CD14-positive monocyte (primary cell): ENCODE data around the gene BRS3. TPM values are rescaled to one million over a fixed set of nuclear protein-coding genes. Genes with fewer than 3 reads are reported as not detected.
A peak's percentile ranks its signal among the peaks of the same experiment; 100 is the strongest.

Experiments
- DNase-seq, 3 donors: peaks; one replicate each; pipeline ENCODE4 v3.0.0-alpha.2; 2011 to 2022
- H2AFZ ChIP-seq: 2 replicates; pipeline ENCODE4 v1.6.0; 2012; ENCODE audit warnings: mild to moderate bottlenecking, low read depth, low read length, inconsistent platforms; ENCODE audit not compliant: insufficient read depth, poor library complexity, severe bottlenecking
- H3K27ac ChIP-seq, 2 donors: 1 replicate in 1 of 2; 2 replicates in 1 of 2; pipeline ENCODE4 v1.5.1; 2012 to 2013; ENCODE audit warnings: low read length in 2 of 2, control low read depth in 1 of 2, inconsistent platforms in 1 of 2, low read depth in 1 of 2, mild to moderate bottlenecking in 1 of 2
- H3K27me3 ChIP-seq, 2 donors: one replicate each; pipeline versions ENCODE4 v1.6.0 to v1.6.1; 2011 to 2013; ENCODE audit warnings: low read length in 2 of 2; ENCODE audit not compliant: control insufficient read depth in 2 of 2, insufficient read depth in 2 of 2
- H3K36me3 ChIP-seq, 2 donors: replicated peaks in 1 of 2; 1 replicate in 1 of 2; 2 replicates in 1 of 2; pipeline versions ENCODE4 v1.5.1 to v1.6.1; 2012 to 2013; ENCODE audit warnings: low read length in 2 of 2, control low read depth in 1 of 2, inconsistent platforms in 1 of 2, mild to moderate bottlenecking in 1 of 2; ENCODE audit not compliant: insufficient read depth in 2 of 2, control insufficient read depth in 1 of 2
- H3K4me1 ChIP-seq, 2 donors: 1 replicate in 1 of 2; 2 replicates in 1 of 2; pipeline versions ENCODE4 v1.5.1 to v1.6.1; 2012 to 2013; ENCODE audit warnings: low read length in 2 of 2, control low read depth in 1 of 2, inconsistent platforms in 1 of 2, mild to moderate bottlenecking in 1 of 2, moderate library complexity in 1 of 2; ENCODE audit not compliant: insufficient read depth in 2 of 2, control insufficient read depth in 1 of 2
- H3K4me2 ChIP-seq: replicated peaks from 2 replicates; pipeline ENCODE3; 2012; ENCODE audit warnings: low read length, moderate library complexity, mild to moderate bottlenecking; ENCODE audit not compliant: poor library complexity, severe bottlenecking; ENCODE audit errors: extremely low read depth
- H3K4me3 ChIP-seq, 3 experiments: fragments of 200-600 bp in 1 of 3; sonication (generic) in 1 of 3; replicated peaks in 1 of 3; 1 replicate in 2 of 3; 2 replicates in 1 of 3; pipeline ENCODE4 v1.5.1; 2011 to 2013; ENCODE audit warnings: low read length in 3 of 3, mild to moderate bottlenecking in 3 of 3, control low read depth in 2 of 3, low read depth in 2 of 3, inconsistent platforms in 1 of 3, moderate library complexity in 1 of 3
- H3K79me2 ChIP-seq: 2 replicates; pipeline ENCODE4 v1.6.0; 2012; ENCODE audit warnings: mild to moderate bottlenecking, control low read depth, inconsistent platforms, low read length, moderate library complexity; ENCODE audit not compliant: insufficient read depth
- H3K9ac ChIP-seq: 2 replicates; pipeline ENCODE4 v1.6.0; 2017; ENCODE audit warnings: low read length, mild to moderate bottlenecking; ENCODE audit not compliant: insufficient read depth, poor library complexity, severe bottlenecking
- H3K9me3 ChIP-seq, 2 donors: replicated peaks in 1 of 2; 1 replicate in 1 of 2; 2 replicates in 1 of 2; pipeline versions ENCODE4 v1.5.1 to v1.6.1; 2012 to 2013; ENCODE audit warnings: low read length in 2 of 2, control low read depth in 1 of 2; ENCODE audit not compliant: control insufficient read depth in 1 of 2, insufficient read depth in 1 of 2
- H4K20me1 ChIP-seq: 2 replicates; pipeline ENCODE4 v1.6.0; 2012; ENCODE audit warnings: mild to moderate bottlenecking, low read length, control low read depth, moderate library complexity; ENCODE audit not compliant: insufficient read depth
- H3K27ac Mint-ChIP-seq, 7 donors: one replicate each; pipeline ENCODE4 v1.8.0; 2020; ENCODE audit warnings: mild to moderate bottlenecking in 7 of 7, mixed read lengths in 7 of 7, moderate library complexity in 6 of 7, inconsistent platforms in 2 of 7
- H3K27me3 Mint-ChIP-seq, 3 donors: one replicate each; pipeline ENCODE4 v1.8.0; 2021 to 2022; ENCODE audit warnings: low read depth in 3 of 3, mild to moderate bottlenecking in 3 of 3, mixed read lengths in 3 of 3, moderate library complexity in 3 of 3, inconsistent platforms in 1 of 3
- H3K36me3 Mint-ChIP-seq, 2 donors: one replicate each; pipeline ENCODE4 v1.8.0; 2020; ENCODE audit warnings: mixed read lengths in 2 of 2, inconsistent platforms in 1 of 2, mild to moderate bottlenecking in 1 of 2
- H3K4me1 Mint-ChIP-seq: one replicate; pipeline ENCODE4 v1.8.0; 2020; ENCODE audit warnings: mild to moderate bottlenecking, mixed read lengths
- H3K4me3 Mint-ChIP-seq, 2 donors: one replicate each; pipeline ENCODE4 v1.8.0; 2020; ENCODE audit warnings: mild to moderate bottlenecking in 2 of 2, mixed read lengths in 2 of 2, moderate library complexity in 1 of 2
- H3K9me3 Mint-ChIP-seq, 7 donors: one replicate each; pipeline ENCODE4 v1.8.0; 2020 to 2022; ENCODE audit warnings: mixed read lengths in 7 of 7, mild to moderate bottlenecking in 6 of 7, moderate library complexity in 6 of 7, inconsistent platforms in 2 of 7
- WGBS: methylation state at CpG from one replicate; pipeline ENCODE4 v1.1.5; 2013; ENCODE audit warnings: missing lambda C conversion rate; ENCODE audit not compliant: insufficient coverage; 5-methylcytosine and 5-hydroxymethylcytosine counted together
- intact Hi-C, 2 donors: fragments of 100-400 bp; cut with micrococcal nuclease; formaldehyde crosslinking; loops; one replicate each; pipeline versions ENCODE4 v1.15.0 to v1.15.1; 2023
- polyA plus RNA-seq, 3 donors: library from polyadenylated mRNA; depleted of rRNA in 1 of 3; unstranded in 2 of 3; stranded (reverse) in 1 of 3; fragments of 300-500 nt in 2 of 3; fragments of >200 nt in 1 of 3; fragmentation: Illumina TruSeq in 2 of 3; gene quantifications; 1 replicate in 2 of 3; 2 replicates in 1 of 3; pipeline ENCODE4 v1.2.3, GENCODE V29; 2012 to 2021
- TF ChIP-seq, protein P1 (sequence below): fragments of 200-600 bp; IDR thresholded peaks from one replicate; pipeline ENCODE4 v1.8.0; 2022; ENCODE audit warnings: antibody characterized with exemption, mild to moderate bottlenecking

The BRS3 gene
- polyA plus RNA-seq, 3 donors: not detected

DNA sequence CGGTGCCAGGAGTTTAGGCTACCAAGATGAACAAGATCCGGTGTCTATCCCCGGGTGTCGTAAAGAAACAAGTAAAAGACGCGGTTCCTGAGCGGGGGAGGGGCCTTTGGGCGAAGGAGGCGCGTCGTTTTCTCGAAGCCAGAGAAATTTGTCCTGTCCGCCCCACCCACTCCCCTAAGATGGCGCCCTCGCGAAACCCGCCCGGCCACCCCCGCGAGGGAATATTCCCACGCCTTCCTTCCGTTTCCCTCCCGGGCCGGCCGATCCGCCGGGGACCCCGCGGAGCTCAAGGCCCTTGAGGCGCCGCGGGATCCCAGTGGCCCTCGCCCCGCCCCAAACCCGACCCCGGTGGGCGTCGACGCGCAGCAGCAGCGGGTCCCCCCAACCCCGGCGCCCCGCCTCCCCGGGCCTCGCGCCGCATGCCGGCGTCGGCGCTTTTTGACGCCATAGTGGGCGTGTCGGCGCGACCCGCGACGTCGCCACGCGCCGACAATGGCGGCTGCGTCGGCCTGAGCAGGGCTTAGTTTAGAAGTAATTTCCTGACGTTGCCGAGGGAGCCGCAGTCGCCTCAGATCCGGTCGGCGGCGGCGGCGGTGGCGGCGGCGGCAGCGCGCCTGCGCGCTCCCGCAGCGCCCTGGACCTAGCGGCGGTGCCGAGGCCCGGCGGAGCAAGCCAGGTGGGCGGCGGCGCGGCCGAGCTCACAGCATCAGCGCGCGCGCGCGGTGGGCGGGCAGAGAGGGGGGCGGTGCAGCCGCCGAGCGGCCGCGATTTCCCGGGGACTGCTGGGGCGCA lies 9.2 kb downstream of the BRS3 start:
- peak overlapping the region; percentile 85 to 91 for H3K4me3 Mint-ChIP-seq

DNA sequence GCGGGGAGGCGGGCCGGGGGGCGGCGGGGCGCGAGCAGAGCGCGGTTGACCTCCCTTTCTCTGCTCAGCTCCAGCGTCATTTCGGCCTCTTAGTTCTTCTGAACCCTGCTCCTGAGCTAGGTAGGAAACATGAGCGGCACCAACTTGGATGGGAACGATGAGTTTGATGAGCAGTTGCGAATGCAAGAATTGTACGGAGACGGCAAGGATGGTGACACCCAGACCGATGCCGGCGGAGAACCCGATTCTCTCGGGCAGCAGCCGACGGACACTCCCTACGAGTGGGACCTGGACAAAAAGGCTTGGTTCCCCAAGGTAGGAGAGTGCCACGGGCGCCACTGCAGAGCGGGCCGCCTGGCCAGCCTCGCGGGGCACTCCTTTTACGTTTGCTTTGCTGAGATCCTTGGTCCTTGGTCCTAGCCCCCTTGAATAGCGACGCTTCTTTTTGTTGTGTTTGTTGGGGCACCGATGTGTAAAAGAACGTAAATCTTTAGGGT lies 9.9 kb downstream of the BRS3 start, which contains the start of gene HTATSF1:
Gene HTATSF1, plus strand, starts transcription at position 37 of the 497 bp plus-strand sequence. Its CDS starts 93 bp downstream, at position 130.
- Histone ChIP-seq H3K4me1 (peaks cover 17 to 27% of the 10 kb centered on the region in 2 donors), H2AFZ (peak within 1 kb of the TSS; percentile 80), H3K79me2 (peaks cover 15% of the 10 kb centered on the region), H3K9ac (peak within 1 kb of the TSS; percentile 72), H4K20me1 (no peaks in the 10 kb centered on the region), H3K4me3 (peak within 1 kb of the TSS; percentile 72 to 98 (median 80)), H3K36me3 (peaks cover 20 to 29% of the 10 kb centered on the region in 2 donors), H3K4me2 (peak within 1 kb of the TSS; percentile 76), H3K9me3 (no peaks in the 10 kb centered on the region), H3K27me3 (no peaks in the 10 kb centered on the region), H3K27ac (peak within 1 kb of the TSS; percentile 74 to 87)
- Mint-ChIP-seq H3K27me3 (peaks cover 0 to 3% (median 0%) of the 10 kb centered on the region in 3 donors), H3K9me3 (peaks cover 0 to 6% (median 0%) of the 10 kb centered on the region in 7 donors), H3K36me3 (peaks cover 10 to 15% of the 10 kb centered on the region in 2 donors), H3K27ac (peak within 1 kb of the TSS; percentile 92 to 97 (median 95)), H3K4me1 (peaks cover 22% of the 10 kb centered on the region), H3K4me3 (peak within 1 kb of the TSS; percentile 85 to 91)
- DNase-seq: peak; percentile 0 to 7 (median 3)
- TF ChIP-seq, protein P1, sequence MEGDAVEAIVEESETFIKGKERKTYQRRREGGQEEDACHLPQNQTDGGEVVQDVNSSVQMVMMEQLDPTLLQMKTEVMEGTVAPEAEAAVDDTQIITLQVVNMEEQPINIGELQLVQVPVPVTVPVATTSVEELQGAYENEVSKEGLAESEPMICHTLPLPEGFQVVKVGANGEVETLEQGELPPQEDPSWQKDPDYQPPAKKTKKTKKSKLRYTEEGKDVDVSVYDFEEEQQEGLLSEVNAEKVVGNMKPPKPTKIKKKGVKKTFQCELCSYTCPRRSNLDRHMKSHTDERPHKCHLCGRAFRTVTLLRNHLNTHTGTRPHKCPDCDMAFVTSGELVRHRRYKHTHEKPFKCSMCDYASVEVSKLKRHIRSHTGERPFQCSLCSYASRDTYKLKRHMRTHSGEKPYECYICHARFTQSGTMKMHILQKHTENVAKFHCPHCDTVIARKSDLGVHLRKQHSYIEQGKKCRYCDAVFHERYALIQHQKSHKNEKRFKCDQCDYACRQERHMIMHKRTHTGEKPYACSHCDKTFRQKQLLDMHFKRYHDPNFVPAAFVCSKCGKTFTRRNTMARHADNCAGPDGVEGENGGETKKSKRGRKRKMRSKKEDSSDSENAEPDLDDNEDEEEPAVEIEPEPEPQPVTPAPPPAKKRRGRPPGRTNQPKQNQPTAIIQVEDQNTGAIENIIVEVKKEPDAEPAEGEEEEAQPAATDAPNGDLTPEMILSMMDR: no peak
- intact Hi-C loops: no loop called here
- WGBS: 0% methylated on average over 26 of the region's 35 CpGs

More for the DNA sequence above, 9.2 kb downstream of the BRS3 start:
- H4K20me1 ChIP-seq: no peaks in the 10 kb centered on the region
- H3K27me3 ChIP-seq: no peaks in the 10 kb centered on the region
- Mint-ChIP-seq H3K36me3 (peaks cover 10 to 15% of the 10 kb centered on the region in 2 donors), H3K4me1 (peaks cover 26% of the 10 kb centered on the region), H3K9me3 (peaks cover 0 to 6% (median 0%) of the 10 kb centered on the region in 7 donors), H3K27me3 (peaks cover 0 to 6% (median 0%) of the 10 kb centered on the region in 3 donors), H3K27ac (peak overlapping the region; percentile 92 to 97 (median 95))
- peak overlapping the region; percentile 80 for H2AFZ ChIP-seq
- TF ChIP-seq, protein P1: no peak
- intact Hi-C loops: no loop called here
- under 1% methylated on average over 54 of the region's 111 CpGs for WGBS
- no peaks in the 10 kb centered on the region for H3K9me3 ChIP-seq
- H3K9ac ChIP-seq: peak overlapping the region; percentile 72
- peaks cover 15% of the 10 kb centered on the region for H3K79me2 ChIP-seq
- DNase-seq: peak; percentile 79 to 83 (median 82)
- peaks cover 15 to 23% of the 10 kb centered on the region in 2 donors for H3K36me3 ChIP-seq
- peak overlapping the region; percentile 72 to 98 (median 80) for H3K4me3 ChIP-seq
- peaks cover 17 to 27% of the 10 kb centered on the region in 2 donors for H3K4me1 ChIP-seq
- peak overlapping the region; percentile 76 for H3K4me2 ChIP-seq
- H3K27ac ChIP-seq: peak overlapping the region; percentile 74 to 87
